Cardiac muscle cell (in vitro differentiated cells and primary cell): ENCODE measurements around the gene KLF2. TPM values are rescaled to one million over a fixed set of nuclear protein-coding genes. Genes with fewer than 3 reads are reported as not detected.

ENCODE experiments used
- DNase-seq, 2 donors: peaks; one replicate each; pipeline versions ENCODE4 v3.0.0 to v3.0.0-alpha.2; 2010 to 2017; ENCODE audit warnings: low read depth in 1 of 2, low spot score in 1 of 2
- H3K27ac ChIP-seq: fragments of 200-600 bp; sonication (generic); 2 replicates; pipeline ENCODE4 v1.5.1; 2016
- H3K27me3 ChIP-seq: fragments of 200-600 bp; sonication (generic); 2 replicates; pipeline ENCODE4 v1.6.0; 2016; ENCODE audit warnings: control low read depth
- H3K36me3 ChIP-seq: fragments of 200-600 bp; sonication (generic); 2 replicates; pipeline ENCODE4 v1.5.1; 2016; ENCODE audit warnings: control low read depth
- H3K4me1 ChIP-seq: fragments of 200-600 bp; sonication (generic); 2 replicates; pipeline ENCODE4 v1.8.1; 2017; ENCODE audit warnings: low read depth, mild to moderate bottlenecking, mixed run types
- H3K4me3 ChIP-seq: fragments of 200-600 bp; sonication (generic); 2 replicates; pipeline ENCODE4 v1.5.1; 2016; ENCODE audit warnings: mild to moderate bottlenecking
- H3K9me3 ChIP-seq: fragments of 200-600 bp; sonication (generic); 2 replicates; pipeline ENCODE4 v1.5.1; 2017; ENCODE audit warnings: low read depth, mild to moderate bottlenecking, control low read depth
- CTCF ChIP-seq: IDR thresholded peaks from 2 replicates; pipeline ENCODE4 v1.5.1; 2012; ENCODE audit warnings: low read depth, mild to moderate bottlenecking, low read length
- polyA plus RNA-seq: library from polyadenylated mRNA; unstranded; fragments of >200 nt; fragmentation: Nextera tagmentation; extraction: Ambion mirVana; gene quantifications from 2 replicates; pipeline ENCODE4 v1.2.1, GENCODE V29; 2016
- total RNA-seq: library from RNA; depleted of rRNA; stranded (reverse); fragments of >200 nt; gene quantifications from 2 replicates; pipeline ENCODE4 v1.2.3, GENCODE V29; 2016

Gene KLF2
- total and polyA plus RNA-seq, 2 experiments from 2014 or later: 7.8 to 10.9 TPM

- no peak overlapping the region for H3K4me3 ChIP-seq
- no peak for DNase-seq
- peaks cover 19% of the 10 kb centered on the region for H3K4me1 ChIP-seq
- no peaks in the 10 kb centered on the region for H3K9me3 ChIP-seq
- H3K36me3 ChIP-seq: no peaks in the 10 kb centered on the region
- TF ChIP-seq CTCF: no peak
- no peaks in the 10 kb centered on the region for H3K27me3 ChIP-seq
- peak overlapping the region; percentile 23 for H3K27ac ChIP-seq
These were observed 38.7 kb downstream of the KLF2 start for GRCh38 chr19:16363133-16363851.

- Histone ChIP-seq H3K27me3 (no peaks in the 10 kb centered on the region), H3K4me1 (peaks cover 19% of the 10 kb centered on the region), H3K27ac (peak overlapping the region; percentile 23), H3K4me3 (no peak overlapping the region), H3K36me3 (no peaks in the 10 kb centered on the region), H3K9me3 (no peaks in the 10 kb centered on the region)
- no peak for DNase-seq
- TF ChIP-seq CTCF: no peak
These were observed 39.2 kb downstream of the KLF2 start for GRCh38 chr19:16363852-16364230.

DNA sequence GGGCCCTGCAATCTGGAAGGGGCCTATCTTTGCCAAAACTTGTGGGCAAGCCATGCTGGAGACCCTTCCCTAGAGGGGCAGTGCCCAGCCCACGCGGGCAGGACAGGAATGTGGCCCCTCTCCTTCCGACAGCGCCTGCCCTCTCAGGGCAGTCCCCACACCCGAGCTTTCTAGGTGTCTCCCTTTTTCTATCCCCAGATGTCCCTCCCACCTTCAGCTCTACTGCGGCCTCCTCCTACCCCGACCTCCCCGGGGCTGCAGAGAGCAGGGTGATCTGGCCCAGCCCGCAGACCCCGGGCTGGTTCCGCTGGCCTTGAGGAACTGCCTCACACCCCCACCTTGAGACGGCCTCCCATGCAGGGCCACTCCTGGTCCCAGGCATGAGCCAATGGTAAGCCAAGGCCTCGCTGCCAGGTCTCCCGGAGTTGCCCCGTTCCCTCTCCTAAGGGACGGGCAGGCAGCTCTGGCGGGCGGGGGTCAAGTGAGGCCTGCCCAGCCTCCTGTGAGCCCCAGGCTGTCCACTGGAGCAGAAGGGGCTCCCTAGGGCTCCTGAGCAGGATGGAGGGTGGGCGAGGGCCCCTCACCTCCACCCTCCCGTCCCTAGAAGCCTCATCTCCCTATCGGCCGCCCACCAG is 39.7 kb downstream of the KLF2 start:
- no peak overlapping the region for H3K27ac ChIP-seq
- no peak for TF ChIP-seq CTCF

DNA sequence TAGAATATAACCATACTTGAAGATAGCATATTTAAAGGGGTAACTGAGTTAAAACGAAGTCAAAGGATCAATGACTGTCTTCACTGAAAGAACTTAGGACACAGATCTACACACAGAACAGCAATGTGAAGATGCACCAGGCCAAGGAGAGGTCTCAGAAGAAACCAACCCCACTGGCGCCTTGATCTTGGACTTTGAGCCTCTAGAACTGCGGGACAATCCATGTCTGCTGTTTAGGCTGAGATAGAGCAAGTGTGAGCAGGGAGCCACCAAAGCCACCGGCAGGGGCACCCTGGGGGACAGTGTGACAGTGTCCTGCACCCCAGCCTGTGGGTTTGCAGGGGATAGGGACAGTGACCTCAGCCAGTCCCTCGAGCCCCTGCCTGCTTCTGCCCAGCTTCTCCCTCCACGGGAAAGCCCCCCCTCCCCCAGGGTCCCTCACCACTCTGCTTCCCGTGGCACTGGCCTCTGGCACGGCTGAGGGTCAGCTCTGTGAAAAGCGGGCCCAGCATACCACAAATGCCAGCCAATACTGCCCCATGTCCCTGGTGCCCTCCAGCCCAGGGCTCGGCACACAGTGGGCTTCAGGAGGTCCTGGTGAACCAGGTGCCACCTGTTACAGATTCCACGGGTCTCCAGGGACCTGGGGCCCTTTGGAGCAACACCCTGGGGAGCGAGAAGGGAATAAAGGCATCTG is 40.8 kb downstream of the KLF2 start:
- Histone ChIP-seq H3K27me3 (no peaks in the 10 kb centered on the region), H3K36me3 (no peaks in the 10 kb centered on the region), H3K4me1 (peaks cover 19% of the 10 kb centered on the region), H3K9me3 (no peaks in the 10 kb centered on the region), H3K27ac (no peak overlapping the region), H3K4me3 (no peak overlapping the region)
- no peak for DNase-seq
- TF ChIP-seq CTCF: no peak

More for the DNA sequence above, 39.7 kb downstream of the KLF2 start:
- Histone ChIP-seq H3K9me3 (no peaks in the 10 kb centered on the region), H3K27me3 (no peaks in the 10 kb centered on the region), H3K4me1 (peaks cover 19% of the 10 kb centered on the region), H3K36me3 (no peaks in the 10 kb centered on the region), H3K4me3 (no peak overlapping the region)
- no peak for DNase-seq

- Histone ChIP-seq H3K4me1 (peaks cover 14% of the 10 kb centered on the region), H3K27me3 (no peaks in the 10 kb centered on the region), H3K36me3 (no peaks in the 10 kb centered on the region), H3K9me3 (no peaks in the 10 kb centered on the region), H3K4me3 (no peak overlapping the region), H3K27ac (peak overlapping the region; percentile 22)
- TF ChIP-seq CTCF: no peak
- DNase-seq: no peak
These were observed 41.4 kb downstream of the KLF2 start for GRCh38 chr19:16366056-16366432.
